Measurements from ENCODE around the gene EXD1.

DNA sequence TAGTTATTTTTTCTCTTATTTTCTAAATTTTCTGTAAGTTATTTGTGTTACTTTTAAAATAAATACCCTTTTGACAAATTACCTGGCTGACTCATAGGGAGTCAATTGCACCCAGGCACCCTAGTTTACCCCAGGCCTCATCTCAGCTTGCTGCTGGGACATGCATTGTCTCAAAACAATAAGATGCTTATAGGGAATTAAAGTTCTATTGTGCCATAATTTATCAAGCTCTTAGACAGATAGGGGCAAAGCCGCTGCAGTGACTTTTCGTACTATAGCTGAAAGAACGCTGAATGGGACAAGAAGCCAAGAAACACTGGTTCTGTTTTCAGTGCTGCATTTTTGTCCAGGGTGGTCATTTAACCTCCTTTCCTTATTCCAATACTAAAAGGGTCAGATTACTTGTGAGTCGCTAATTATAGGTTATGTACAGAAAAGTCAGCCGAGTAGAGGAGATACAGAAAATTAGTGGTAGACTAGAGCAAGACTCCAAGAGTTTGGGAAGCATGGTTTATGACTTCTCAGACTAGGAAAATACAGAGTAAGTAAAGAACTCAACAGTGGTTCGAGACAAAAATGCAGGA, 50.3 kb downstream of the EXD1 start:
- TF ChIP-seq EP300 (IDR thresholded peaks at IDR 0.05) = no peak
- TF ChIP-seq, protein P1, sequence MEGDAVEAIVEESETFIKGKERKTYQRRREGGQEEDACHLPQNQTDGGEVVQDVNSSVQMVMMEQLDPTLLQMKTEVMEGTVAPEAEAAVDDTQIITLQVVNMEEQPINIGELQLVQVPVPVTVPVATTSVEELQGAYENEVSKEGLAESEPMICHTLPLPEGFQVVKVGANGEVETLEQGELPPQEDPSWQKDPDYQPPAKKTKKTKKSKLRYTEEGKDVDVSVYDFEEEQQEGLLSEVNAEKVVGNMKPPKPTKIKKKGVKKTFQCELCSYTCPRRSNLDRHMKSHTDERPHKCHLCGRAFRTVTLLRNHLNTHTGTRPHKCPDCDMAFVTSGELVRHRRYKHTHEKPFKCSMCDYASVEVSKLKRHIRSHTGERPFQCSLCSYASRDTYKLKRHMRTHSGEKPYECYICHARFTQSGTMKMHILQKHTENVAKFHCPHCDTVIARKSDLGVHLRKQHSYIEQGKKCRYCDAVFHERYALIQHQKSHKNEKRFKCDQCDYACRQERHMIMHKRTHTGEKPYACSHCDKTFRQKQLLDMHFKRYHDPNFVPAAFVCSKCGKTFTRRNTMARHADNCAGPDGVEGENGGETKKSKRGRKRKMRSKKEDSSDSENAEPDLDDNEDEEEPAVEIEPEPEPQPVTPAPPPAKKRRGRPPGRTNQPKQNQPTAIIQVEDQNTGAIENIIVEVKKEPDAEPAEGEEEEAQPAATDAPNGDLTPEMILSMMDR (IDR thresholded peaks at IDR 0.05) = no peak
- no peak for TF ChIP-seq POLR2A (IDR thresholded peaks at IDR 0.05)
